H1 (cell line): ENCODE data around the gene PHAX. TPM values are rescaled to one million over a fixed set of nuclear protein-coding genes. Genes with fewer than 3 reads are reported as not detected.

Source experiments
- CTCF ChIA-PET: fragments of 300-600 bp; sonication (Branson Sonifier 250); formaldehyde crosslinking; loops from one replicate; lab custom pipeline; 2021; ENCODE audit not compliant: partially characterized antibody; lab: Charles Lee
- POLR2A ChIA-PET: fragments of 300-600 bp; sonication (Branson Sonifier 250); formaldehyde crosslinking; loops from one replicate; lab custom pipeline; 2021; ENCODE audit warnings: inconsistent platforms; ENCODE audit not compliant: partially characterized antibody; lab: Charles Lee
- DNase-seq, 2 experiments: peaks; one replicate each; pipeline versions ENCODE4 v3.0.0 to v3.0.0-alpha.2; 2010 to 2022; ENCODE audit warnings: low spot score in 2 of 2, low read depth in 1 of 2, mixed read lengths in 1 of 2
- FAIRE-seq: peaks from 2 replicates; lab custom pipeline; 2011; peaks lifted over from hg19 to GRCh38; lab: Jason Lieb, UNC
- H2AFZ ChIP-seq: 2 replicates; pipeline ENCODE4 v1.8.1; 2012; ENCODE audit warnings: low read length, inconsistent platforms
- H2AK5ac ChIP-seq: 2 replicates; pipeline ENCODE4 v1.6.1; 2013; ENCODE audit warnings: low read depth, low read length
- H2BK120ac ChIP-seq: replicated peaks from 2 replicates; pipeline ENCODE3; 2013; ENCODE audit warnings: low read depth, low read length, inconsistent platforms
- H2BK12ac ChIP-seq: 2 replicates; pipeline ENCODE4 v1.6.1; 2013; ENCODE audit warnings: low read depth, low read length
- H2BK15ac ChIP-seq: 2 replicates; pipeline ENCODE4 v1.6.1; 2013; ENCODE audit warnings: low read length
- H2BK20ac ChIP-seq: 2 replicates; pipeline ENCODE4 v1.6.1; 2013; ENCODE audit warnings: low read length
- H2BK5ac ChIP-seq: 2 replicates; pipeline ENCODE4 v1.6.1; 2013; ENCODE audit warnings: low read depth, low read length
- H3K14ac ChIP-seq: 2 replicates; pipeline ENCODE4 v1.6.1; 2013; ENCODE audit warnings: inconsistent platforms; ENCODE audit not compliant: insufficient read length
- H3K18ac ChIP-seq: 2 replicates; pipeline ENCODE4 v1.6.1; 2013; ENCODE audit warnings: low read length; ENCODE audit errors: extremely low read depth
- H3K23ac ChIP-seq: 2 replicates; pipeline ENCODE4 v1.6.1; 2013; ENCODE audit warnings: inconsistent platforms; ENCODE audit not compliant: insufficient read length
- H3K23me2 ChIP-seq: 2 replicates; pipeline ENCODE4 v1.6.1; 2013; ENCODE audit warnings: low read depth, low read length
- H3K27ac ChIP-seq: 2 replicates; pipeline ENCODE4 v1.6.1; 2011; ENCODE audit warnings: low read depth, low read length, inconsistent platforms
- H3K27me3 ChIP-seq, 4 experiments: replicated peaks in 1 of 4; 1 replicate in 1 of 4; 2 replicates in 3 of 4; pipeline versions ENCODE4 v1.6.1 to v1.8.1; 2011 to 2013; ENCODE audit warnings: low read length in 3 of 4, mild to moderate bottlenecking in 3 of 4, inconsistent platforms in 2 of 4, mixed read lengths in 2 of 4, moderate library complexity in 1 of 4; ENCODE audit not compliant: control insufficient read depth in 3 of 4, insufficient read depth in 3 of 4; ENCODE audit errors: extremely low read depth in 1 of 4
- H3K36me3 ChIP-seq, 4 experiments: 2 replicates each; pipeline versions ENCODE4 v1.6.1 to v1.8.1; 2011 to 2013; ENCODE audit warnings: mild to moderate bottlenecking in 4 of 4, low read length in 3 of 4, moderate library complexity in 2 of 4, control low read depth in 1 of 4, inconsistent platforms in 1 of 4; ENCODE audit not compliant: insufficient read depth in 4 of 4, control insufficient read depth in 2 of 4
- H3K4ac ChIP-seq: replicated peaks from 2 replicates; pipeline ENCODE3; 2013; ENCODE audit warnings: low read length, low read depth, mixed read lengths, inconsistent platforms; ENCODE audit not compliant: insufficient read length
- H3K4me1 ChIP-seq, 4 experiments: replicated peaks in 1 of 4; 1 replicate in 1 of 4; 2 replicates in 3 of 4; pipeline versions ENCODE4 v1.6.1 to v1.8.1; 2011 to 2013; ENCODE audit warnings: low read length in 3 of 4, inconsistent platforms in 2 of 4, mixed read lengths in 1 of 4; ENCODE audit not compliant: insufficient read depth in 4 of 4, control insufficient read depth in 3 of 4
- H3K4me2 ChIP-seq, 2 experiments: 2 replicates each; pipeline versions ENCODE4 v1.6.1 to v1.8.1; 2011 to 2013; ENCODE audit warnings: low read depth in 2 of 2, low read length in 2 of 2, control low read depth in 1 of 2, inconsistent platforms in 1 of 2, mild to moderate bottlenecking in 1 of 2; ENCODE audit not compliant: insufficient read depth in 1 of 2
- H3K4me3 ChIP-seq, 4 experiments: fragments of 200-600, 300-600 bp in 1 of 4; sonication (generic), shearing (Covaris generic), sonication (Bioruptor Twin) in 1 of 4; 2 replicates each; pipeline versions ENCODE4 v1.5.1 to v1.8.1; 2011 to 2016; ENCODE audit warnings: low read length in 4 of 4, low read depth in 3 of 4, control low read depth in 2 of 4, inconsistent platforms in 2 of 4, mild to moderate bottlenecking in 2 of 4, mixed read lengths in 1 of 4, moderate library complexity in 1 of 4; ENCODE audit not compliant: insufficient read depth in 2 of 4; ENCODE audit errors: extremely low read depth in 1 of 4
- H3K56ac ChIP-seq: replicated peaks from 2 replicates; pipeline ENCODE3; 2013; ENCODE audit warnings: low read depth, mild to moderate bottlenecking, mixed read lengths, low read length, inconsistent platforms; ENCODE audit not compliant: insufficient read length
- H3K79me1 ChIP-seq: 2 replicates; pipeline ENCODE4 v1.6.1; 2013; ENCODE audit warnings: low read depth, low read length, control low read depth
- H3K79me2 ChIP-seq, 2 experiments: 2 replicates each; pipeline versions ENCODE4 v1.6.1 to v1.8.1; 2012 to 2013; ENCODE audit warnings: low read length in 2 of 2, mild to moderate bottlenecking in 2 of 2, inconsistent platforms in 1 of 2; ENCODE audit not compliant: insufficient read depth in 2 of 2, control insufficient read depth in 1 of 2
- H3K9ac ChIP-seq, 4 experiments: replicated peaks in 1 of 4; 1 replicate in 1 of 4; 2 replicates in 3 of 4; pipeline versions ENCODE4 v1.6.1 to v1.8.1; 2011 to 2013; ENCODE audit warnings: low read depth in 3 of 4, low read length in 3 of 4, control low read depth in 2 of 4, mild to moderate bottlenecking in 2 of 4, moderate library complexity in 2 of 4, inconsistent platforms in 1 of 4; ENCODE audit errors: extremely low read depth in 1 of 4
- H3K9me3 ChIP-seq, 2 experiments: 2 replicates each; pipeline versions ENCODE4 v1.6.1 to v1.8.1; 2012 to 2013; ENCODE audit warnings: mild to moderate bottlenecking in 2 of 2, moderate library complexity in 2 of 2, control low read depth in 1 of 2, inconsistent platforms in 1 of 2, low read depth in 1 of 2, low read length in 1 of 2, mixed read lengths in 1 of 2; ENCODE audit not compliant: insufficient read depth in 2 of 2
- H4K20me1 ChIP-seq, 2 experiments: replicated peaks in 1 of 2; 2 replicates each; pipeline versions ENCODE3 to v1.8.1; 2011 to 2013; ENCODE audit warnings: inconsistent platforms in 2 of 2, low read length in 2 of 2, mild to moderate bottlenecking in 1 of 2; ENCODE audit not compliant: insufficient read depth in 2 of 2, control insufficient read depth in 1 of 2
- H4K5ac ChIP-seq: 2 replicates; pipeline ENCODE4 v1.6.1; 2013; ENCODE audit warnings: low read length, low read depth, mixed read lengths, inconsistent platforms; ENCODE audit not compliant: insufficient read length
- H4K8ac ChIP-seq: 2 replicates; pipeline ENCODE4 v1.8.0; 2013; ENCODE audit warnings: mild to moderate bottlenecking, moderate library complexity, low read length, inconsistent platforms; ENCODE audit not compliant: insufficient read depth; ENCODE audit errors: extremely low read depth
- H4K91ac ChIP-seq: replicated peaks from 2 replicates; pipeline ENCODE3; 2013; ENCODE audit warnings: low read length, mixed read lengths, inconsistent platforms; ENCODE audit not compliant: insufficient read length
- BCL11A ChIP-seq, 2 experiments: IDR thresholded peaks; one replicate each; pipeline ENCODE4 v1.6.1; 2011; ENCODE audit warnings: low read depth in 2 of 2, low read length in 2 of 2, mild to moderate bottlenecking in 2 of 2
- CBX5 ChIP-seq: fragments of 300-800, 300-1000 bp; sonication (generic); IDR thresholded peaks from 2 replicates; pipeline ENCODE4 v1.7.1; 2016; ENCODE audit warnings: antibody characterized with exemption, low read length, low read depth
- CHD2 ChIP-seq: IDR thresholded peaks from 2 replicates; pipeline ENCODE4 v1.6.1; 2012; ENCODE audit warnings: low read length, improper control_type of control experiment
- GABPA ChIP-seq: IDR thresholded peaks from 2 replicates; pipeline ENCODE4 v1.6.1; 2011; ENCODE audit warnings: mild to moderate bottlenecking, low read length, moderate library complexity, borderline replicate concordance; ENCODE audit not compliant: insufficient read depth
- KDM4A ChIP-seq: IDR thresholded peaks from one replicate; pipeline ENCODE4 v1.7.1; 2012; ENCODE audit warnings: low read depth, mild to moderate bottlenecking, moderate library complexity, low read length, inconsistent platforms; ENCODE audit not compliant: severe bottlenecking
- POLR2AphosphoS5 ChIP-seq: IDR thresholded peaks from 2 replicates; pipeline ENCODE4 v1.6.1; 2011; ENCODE audit warnings: low read depth, low read length
- SAP30 ChIP-seq: fragments of 300-600 bp; sonication (generic); IDR thresholded peaks from 2 replicates; pipeline ENCODE4 v1.7.1; 2012; ENCODE audit warnings: low read length, moderate library complexity, mild to moderate bottlenecking, inconsistent platforms; ENCODE audit not compliant: insufficient read depth, insufficient replicate concordance
- SIX5 ChIP-seq: IDR thresholded peaks from 2 replicates; pipeline ENCODE4 v1.6.1; 2011; ENCODE audit warnings: mild to moderate bottlenecking, low read depth, low read length
- SP2 ChIP-seq: IDR thresholded peaks from 2 replicates; pipeline ENCODE4 v1.6.1; 2012; ENCODE audit warnings: mild to moderate bottlenecking, low read length, inconsistent platforms
- SP4 ChIP-seq: IDR thresholded peaks from 2 replicates; pipeline ENCODE4 v1.6.1; 2012; ENCODE audit warnings: low read length, inconsistent platforms
- TAF7 ChIP-seq: optimal IDR thresholded peaks from 2 replicates; pipeline ENCODE3; 2011; ENCODE audit warnings: low read depth, mild to moderate bottlenecking, inconsistent platforms, low read length, moderate library complexity, borderline replicate concordance
- TBP ChIP-seq: IDR thresholded peaks from 2 replicates; pipeline ENCODE4 v1.6.1; 2011; ENCODE audit warnings: low read depth, low read length, improper control_type of control experiment
- YY1 ChIP-seq: IDR thresholded peaks from 2 replicates; pipeline ENCODE4 v1.6.1; 2011; ENCODE audit warnings: low read depth, mild to moderate bottlenecking, low read length
- WGBS, 2 experiments: shearing (Covaris generic) in 1 of 2; methylation state at CpG; one replicate each; pipeline versions ENCODE4 v1.1.6 to v1.1.7; 2013 to 2015; ENCODE audit warnings: low lambda C conversion rate in 2 of 2, mixed read lengths in 2 of 2, inconsistent platforms in 1 of 2, low coverage in 1 of 2, missing lambda C conversion rate in 1 of 2; ENCODE audit not compliant: insufficient replicate concordance in 2 of 2, insufficient coverage in 1 of 2, insufficient read length in 1 of 2; ENCODE audit errors: extremely low coverage in 1 of 2, missing lambda C conversion rate in 1 of 2; 5-methylcytosine and 5-hydroxymethylcytosine counted together
- polyA plus RNA-seq, 7 experiments: library from polyadenylated mRNA; depleted of rRNA in 3 of 7; stranded (reverse) in 5 of 7; unstranded in 2 of 7; fragments of >200 nt in 5 of 7; fragments of 200-250 nt in 2 of 7; gene quantifications; 1 replicate in 5 of 7; 2 replicates in 1 of 7; 4 replicates in 1 of 7; pipeline versions ENCODE4 v1.2.1 to v1.2.3, GENCODE V29; 2011 to 2013; ENCODE audit warnings: missing spikeins in 2 of 7, mixed read lengths in 2 of 7
- total RNA-seq: library from RNA; stranded (reverse); fragmentation: NEBNext Ultra II Directional; extraction: Animal tissue kit (Norgen Biotek cat#: 25700); gene quantifications from 2 replicates; pipeline ENCODE4 v1.2.1, GENCODE V29; 2021

Gene PHAX
- total and polyA plus RNA-seq, 2 of the 8 experiments (the other 6 are each of a cell fraction or from before 2014, with no cell fraction given) = 32.1 to 59.5 TPM

- Histone ChIP-seq H3K36me3 (peaks cover 5 to 69% (median 34%) of the 10 kb centered on the region in 4 experiments; a peak in 7 of 8 replicates), H3K18ac (no peak overlapping the region), H3K27me3 (no peaks in the 10 kb centered on the region), H2BK5ac (no peak overlapping the region), H2AFZ (no peak overlapping the region), H3K4me2 (no peak overlapping the region), H4K8ac (no peak overlapping the region), H3K9ac (no peak overlapping the region), H2AK5ac (no peak overlapping the region), H3K4me1 (no peaks in the 10 kb centered on the region), H4K5ac (no peak overlapping the region), H2BK15ac (no peak overlapping the region), H2BK120ac (no peak overlapping the region), H2BK12ac (no peak overlapping the region), H4K20me1 (no peaks in the 10 kb centered on the region), H2BK20ac (no peak overlapping the region), H3K9me3 (no peaks in the 10 kb centered on the region), H3K79me1 (no peaks in the 10 kb centered on the region), H3K27ac (no peak overlapping the region), H3K14ac (no peak overlapping the region), H3K4me3 (no peak overlapping the region), H3K23ac (no peak overlapping the region), H3K56ac (no peak overlapping the region), H4K91ac (no peak overlapping the region), H3K4ac (no peak overlapping the region), H3K23me2 (no peaks in the 10 kb centered on the region; the same call in 1 of the 2 replicates), H3K79me2 (no peaks in the 10 kb centered on the region)
- ChIA-PET CTCF (interaction anchor here (0.6 to 0.7 kb wide), 2 partner anchors 33 to 842 kb away, joined by 3 to 5 read pairs; no protein-coding TSS in a partner anchor), POLR2A (interaction anchor here (1.0 to 3.0 kb wide), 3 partner anchors 9 to 38 kb away, joined by 4 to 19 read pairs (median 4); partner anchors contain the start of genes ALDH7A1 and PHAX)
- FAIRE-seq (no peak), DNase-seq (no peak)
- 83% methylated on average over 1 of the region's 1 CpG; no CpG with 5 or more reads in 1 of the 2 experiments for WGBS, 2 experiments
- no peak for TF ChIP-seq YY1
- no peak for TF ChIP-seq CHD2
- no peak for TF ChIP-seq SIX5
- no peak for TF ChIP-seq GABPA
- TF ChIP-seq BCL11A (IDR thresholded peaks at IDR 0.05; ENCODE audit: low read depth in 2 of 2, low read length in 2 of 2) = no peak
- no peak for TF ChIP-seq TBP
- TF ChIP-seq SAP30 = no peak
- no peak for TF ChIP-seq SP2
- TF ChIP-seq CBX5 = no peak
- TF ChIP-seq KDM4A = no peak
- TF ChIP-seq TAF7 = no peak
- TF ChIP-seq SP4 = no peak
- TF ChIP-seq POLR2AphosphoS5 = no peak
These were observed 38.8 kb upstream of the PHAX start for GRCh38 chr5:126561908-126562307.
